ENCODE measurements around the gene MRPL4. TPM values are rescaled to one million over a fixed set of nuclear protein-coding genes. Genes with fewer than 3 reads are reported as not detected.
"Not testable (repeated sequence)": the region's sequence is repeated elsewhere in the genome, so short reads cannot be mapped to it uniquely, and the experiment has no call there.

The MRPL4 gene
- total RNA-seq, 1 donor from 2014 or later, result 29.5 TPM

- no peak for DNase-seq (ENCODE audit: low read depth)
Observed at GRCh38 chr19:10230173-10230860, 21.7 kb upstream of the MRPL4 start.

GRCh38 chr19:10230861-10231611, 21.0 kb upstream of the MRPL4 start, which contains the start of gene S1PR2:
S1PR2 (minus strand) TSS chr19:10231331; CDS start chr19:10224905, 6,426 bp downstream.
- DNase-seq (ENCODE audit: low read depth), result no peak

GRCh38 chr19:10231612-10232228, 20.3 kb upstream of the MRPL4 start:
- no peak for DNase-seq (ENCODE audit: low read depth)

- no peak for DNase-seq (ENCODE audit: low read depth)
Observed at GRCh38 chr19:10233946-10234345, 18.1 kb upstream of the MRPL4 start.

- no peak for DNase-seq (ENCODE audit: low read depth)
Observed at GRCh38 chr19:10235003-10235402, 17.0 kb upstream of the MRPL4 start.

- DNase-seq (ENCODE audit: low read depth), result not testable (repeated sequence)
Observed at GRCh38 chr19:10235409-10235808, 16.6 kb upstream of the MRPL4 start.

GRCh38 chr19:10237702-10238101, 14.3 kb upstream of the MRPL4 start:
- no peak for DNase-seq (ENCODE audit: low read depth)

- no peak for DNase-seq (ENCODE audit: low read depth)
Observed at GRCh38 chr19:10238172-10238783, 13.7 kb upstream of the MRPL4 start.

GRCh38 chr19:10241826-10242449, 10.1 kb upstream of the MRPL4 start:
- not testable (repeated sequence) for DNase-seq (ENCODE audit: low read depth)

- no peak for DNase-seq (ENCODE audit: low read depth)
Observed at GRCh38 chr19:10243606-10244005, 8.4 kb upstream of the MRPL4 start.

GRCh38 chr19:10245189-10245939, 6.7 kb upstream of the MRPL4 start:
- DNase-seq (ENCODE audit: low read depth), result no peak

- no peak for DNase-seq (ENCODE audit: low read depth)
Observed at GRCh38 chr19:10246511-10246910, 5.5 kb upstream of the MRPL4 start.

GRCh38 chr19:10252707-10253106, 693 bp downstream of the MRPL4 start:
- DNase-seq (ENCODE audit: low read depth), result no peak

- DNase-seq (ENCODE audit: low read depth), result no peak
Observed at GRCh38 chr19:10254244-10254643, 2.2 kb downstream of the MRPL4 start.

- DNase-seq (ENCODE audit: low read depth), result no peak
Observed at GRCh38 chr19:10255358-10255757, 3.3 kb downstream of the MRPL4 start.

- no peak for DNase-seq (ENCODE audit: low read depth)
Observed at GRCh38 chr19:10256551-10256950, 4.5 kb downstream of the MRPL4 start.

- no peak for DNase-seq (ENCODE audit: low read depth)
Observed at GRCh38 chr19:10256970-10257615, 5.1 kb downstream of the MRPL4 start.

GRCh38 chr19:10258080-10258710, 6.2 kb downstream of the MRPL4 start:
- no peak for DNase-seq (ENCODE audit: low read depth)

- DNase-seq (ENCODE audit: low read depth), result peak; percentile 86
Observed at GRCh38 chr19:10259162-10259905, 7.3 kb downstream of the MRPL4 start.
